GM21619 (cell line): Measurements from ENCODE around the gene MYH9.
A peak's percentile ranks its signal among the peaks of the same experiment; 100 is the strongest.
"Not testable (repeated sequence)": the region's sequence is repeated elsewhere in the genome, so short reads cannot be mapped to it uniquely, and the experiment has no call there.

Experiments used
- ATAC-seq: cut with Tn5 transposase; IDR thresholded peaks from one replicate; pipeline ENCODE4 v1.9.1; 2021; ENCODE audit not compliant: unreplicated experiment

MYH9 gene

DNA sequence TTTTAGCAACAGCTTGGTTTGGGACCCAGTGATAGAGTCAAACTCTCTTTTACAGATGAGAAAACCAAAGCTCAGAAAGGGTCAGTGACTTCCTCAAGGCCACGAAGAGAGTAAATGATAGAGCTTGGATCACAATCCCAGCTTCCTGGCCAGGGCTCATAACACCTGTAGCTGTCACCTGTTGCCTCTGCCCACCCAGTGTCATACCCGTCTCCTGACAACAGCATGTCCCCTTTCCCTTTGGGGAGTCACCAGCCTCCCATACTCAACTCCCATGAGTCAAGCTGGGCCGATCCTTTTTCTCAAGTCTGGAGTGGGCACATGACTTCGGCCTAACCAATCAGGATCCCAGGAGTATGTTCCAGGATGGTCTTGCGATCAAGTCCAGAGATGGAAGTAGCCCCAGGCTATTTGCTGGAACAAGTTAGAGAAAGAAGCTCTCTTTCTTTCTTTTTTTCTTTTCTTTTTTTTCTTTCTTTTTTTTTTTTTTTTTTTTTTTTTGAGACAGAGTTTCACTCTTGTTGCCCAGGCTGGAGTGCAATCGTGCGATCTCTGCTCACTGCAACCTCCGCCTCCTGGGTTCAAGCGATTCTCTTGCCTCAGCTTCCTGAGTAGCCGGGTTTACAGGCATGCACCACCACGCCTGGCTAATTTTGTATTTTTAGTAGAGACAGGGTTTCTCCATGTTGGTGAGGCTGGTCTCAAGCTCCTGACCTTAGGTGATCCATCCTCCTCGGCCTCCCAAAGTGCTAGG, 27.8 kb upstream of the MYH9 start:
- ATAC-seq, result no peak

- ATAC-seq, result no peak
Measured at GRCh38 chr22:36413022-36413775, 25.4 kb upstream of the MYH9 start.

- no peak for ATAC-seq
Measured at GRCh38 chr22:36411589-36412258, 24.0 kb upstream of the MYH9 start.

- peak; percentile 62 for ATAC-seq
Measured at GRCh38 chr22:36409911-36410756, 22.4 kb upstream of the MYH9 start.

DNA sequence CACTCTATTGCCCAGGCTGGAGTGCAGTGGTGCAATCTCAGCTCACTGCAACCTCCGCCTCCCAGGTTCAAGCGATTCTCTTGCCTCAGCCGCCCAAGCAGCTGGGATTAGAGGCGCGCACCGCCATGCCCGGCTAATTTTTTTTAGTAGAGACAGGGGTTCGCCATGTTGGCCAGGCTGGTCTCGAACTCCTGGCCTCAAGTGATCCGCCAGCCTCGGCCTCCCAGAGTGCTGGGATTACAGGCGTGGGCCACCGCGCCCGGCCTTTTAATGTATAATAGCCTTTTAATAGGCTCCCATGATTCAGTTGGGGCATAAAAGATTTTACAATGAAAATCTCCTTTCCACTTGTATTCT, 21.8 kb upstream of the MYH9 start:
- not testable (repeated sequence) for ATAC-seq

DNA sequence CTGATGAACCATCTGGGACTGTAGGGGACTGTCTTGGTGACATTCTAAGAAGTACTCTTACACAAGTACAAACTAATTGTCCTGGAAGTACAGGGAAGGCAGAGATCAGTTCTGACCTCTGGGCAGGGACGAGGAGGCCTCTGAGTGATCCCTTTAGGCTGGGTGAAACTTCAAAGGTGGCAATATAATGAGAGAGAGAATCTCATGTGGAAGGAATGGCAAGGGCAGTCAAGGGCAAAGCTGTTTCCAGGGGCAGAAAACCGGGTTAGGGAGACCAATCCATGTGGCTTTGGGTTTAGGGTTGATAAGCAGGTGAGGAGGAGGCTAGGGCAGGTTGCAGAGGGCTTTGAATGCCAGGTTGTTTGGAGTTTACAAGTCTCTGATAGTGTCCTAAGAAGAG, 21.3 kb upstream of the MYH9 start:
- no peak for ATAC-seq

DNA sequence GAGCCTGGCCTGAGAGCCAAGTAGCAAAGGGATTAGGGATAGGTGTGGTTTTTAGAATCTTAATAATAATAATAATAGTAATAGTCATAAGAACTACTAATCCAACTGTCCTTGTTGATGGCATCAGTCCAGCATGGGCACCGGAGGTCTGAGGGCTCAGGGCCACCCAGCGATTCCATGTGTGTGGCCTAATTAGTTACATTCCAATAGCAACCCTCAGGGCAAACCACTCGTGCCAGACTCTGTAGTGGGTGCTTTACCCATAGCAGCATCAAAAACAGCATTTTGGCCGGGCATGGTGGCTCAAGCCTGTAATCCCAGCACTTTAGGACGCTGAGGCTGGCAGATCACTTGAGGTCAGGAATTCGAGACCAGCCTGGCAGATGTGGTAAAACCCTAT, 19.0 kb upstream of the MYH9 start:
- ATAC-seq, result no peak

- ATAC-seq, result no peak
Measured at GRCh38 chr22:36405671-36406538, 18.1 kb upstream of the MYH9 start.

- no peak for ATAC-seq
Measured at GRCh38 chr22:36405221-36405661, 17.5 kb upstream of the MYH9 start.

DNA sequence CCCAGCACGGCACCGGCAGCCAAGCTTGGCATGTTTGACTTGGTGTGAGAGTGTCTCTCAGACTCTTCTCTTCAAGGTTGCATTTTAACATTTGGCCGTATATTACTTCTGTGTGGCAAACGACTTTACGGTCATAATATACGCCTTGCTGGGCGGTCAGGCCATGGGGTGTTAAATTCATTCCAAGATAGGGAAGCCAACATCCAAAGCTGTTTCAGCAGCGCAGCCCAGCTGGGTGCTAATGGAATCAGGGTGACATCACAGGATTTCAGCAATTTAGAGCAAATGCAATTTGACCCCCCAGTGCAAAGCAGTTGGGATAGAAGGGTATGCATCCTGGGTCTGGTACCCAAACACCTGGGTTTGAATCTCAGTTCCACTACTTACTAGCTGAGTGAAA, 16.7 kb upstream of the MYH9 start:
- no peak for ATAC-seq

DNA sequence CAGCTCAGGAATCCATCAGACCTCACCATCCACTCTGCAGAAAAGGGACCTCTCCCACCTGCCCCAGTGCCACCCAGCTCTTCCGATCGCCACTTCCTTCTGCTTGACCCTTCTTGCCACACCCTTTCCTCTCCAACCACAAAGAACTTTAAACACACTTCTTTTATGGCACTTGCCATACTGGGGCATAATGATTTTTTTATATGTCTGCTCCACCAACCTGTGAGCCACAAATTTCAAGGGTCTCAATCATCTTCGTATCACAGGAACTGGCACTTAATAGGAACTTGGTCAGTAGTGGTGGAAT, 11.7 kb upstream of the MYH9 start:
- no peak for ATAC-seq

- no peak for ATAC-seq
Measured at GRCh38 chr22:36398601-36399471, 11.1 kb upstream of the MYH9 start.

DNA sequence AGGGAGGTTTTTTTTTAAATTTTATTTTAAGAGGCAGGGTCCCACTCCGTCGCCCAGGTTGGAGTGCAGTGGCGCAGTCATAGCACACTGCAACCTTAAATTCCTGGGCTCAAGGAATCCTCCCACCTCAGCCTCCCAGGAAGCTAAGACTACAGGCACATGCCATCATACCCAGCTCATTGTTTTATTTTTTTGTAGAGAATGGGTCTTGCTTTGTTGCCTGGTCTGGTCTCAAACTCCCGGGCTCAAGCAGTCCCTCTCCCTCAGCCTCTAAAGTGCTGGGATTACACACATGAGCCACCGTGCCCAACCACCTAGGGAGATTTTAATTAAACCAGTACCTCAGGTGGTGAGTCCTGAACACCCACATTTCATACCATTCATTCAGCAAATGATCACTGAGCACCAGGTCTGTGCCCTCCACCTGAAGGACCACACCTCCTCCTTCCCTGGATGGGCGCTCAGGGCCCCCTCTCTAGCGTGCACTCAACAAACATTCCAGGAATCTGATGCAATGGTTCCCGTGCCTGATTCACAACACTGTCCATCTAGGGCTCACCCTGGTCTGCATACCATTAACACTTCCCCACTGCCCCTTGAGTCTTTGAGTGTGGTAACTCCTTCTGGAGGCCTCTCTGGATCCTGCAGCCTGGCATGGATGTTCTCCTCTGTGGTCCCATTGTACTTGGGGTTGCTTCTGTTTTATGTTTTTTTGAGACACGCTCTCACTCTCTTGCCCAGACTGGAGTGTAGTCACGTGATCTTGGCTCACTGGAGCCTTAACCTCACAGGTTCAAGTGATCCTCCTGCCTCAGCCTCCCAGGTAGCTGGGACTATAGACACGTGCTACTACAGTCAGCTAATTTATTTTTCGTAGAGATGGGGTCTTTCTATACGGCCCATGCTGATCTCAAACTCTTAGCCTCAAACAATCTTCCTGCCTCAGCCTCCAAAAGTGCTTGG, 9.6 kb upstream of the MYH9 start:
- no peak for ATAC-seq

- no peak for ATAC-seq
Measured at GRCh38 chr22:36395915-36396314, 8.1 kb upstream of the MYH9 start.

- ATAC-seq, result no peak
Measured at GRCh38 chr22:36395055-36395849, 7.5 kb upstream of the MYH9 start.

- no peak for ATAC-seq
Measured at GRCh38 chr22:36391638-36392037, 3.9 kb upstream of the MYH9 start.

DNA sequence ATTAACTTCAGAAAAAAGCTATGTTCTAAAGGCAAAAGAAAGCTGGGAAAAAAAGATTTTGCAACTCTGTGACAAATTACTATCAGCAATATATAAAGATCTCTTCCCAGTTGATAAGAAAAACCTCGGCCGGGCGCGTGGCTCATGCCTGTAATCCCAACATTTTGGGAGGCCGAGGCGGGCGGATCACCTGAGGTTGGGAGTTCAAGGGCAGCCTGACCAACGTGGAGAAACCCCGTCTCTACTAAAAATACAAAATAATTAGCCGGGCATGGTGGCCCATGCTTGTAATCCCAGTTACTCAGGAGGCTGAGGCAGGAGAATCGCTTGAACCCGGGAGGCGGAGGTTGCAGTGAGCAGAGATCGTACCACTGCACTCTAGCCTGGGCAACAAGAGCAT, 1.4 kb upstream of the MYH9 start:
- ATAC-seq, result not testable (repeated sequence)

DNA sequence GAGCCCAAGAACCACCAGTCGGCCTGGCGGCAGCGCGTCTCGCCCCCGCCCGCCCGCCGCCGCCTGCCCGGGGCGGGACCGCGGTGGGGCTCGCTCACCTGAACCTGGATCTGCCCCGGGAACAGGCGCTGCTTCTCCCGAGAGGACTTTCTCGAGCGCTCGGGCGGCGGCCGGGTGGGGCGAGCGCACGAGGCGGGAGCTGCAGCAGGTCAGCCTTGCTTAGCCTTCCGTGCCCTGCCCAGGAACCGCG, 133 bp downstream of the MYH9 start:
- no peak for ATAC-seq
